ENCODE data around the gene KLHL2. TPM values are rescaled to one million over a fixed set of nuclear protein-coding genes. Genes with fewer than 3 reads are reported as not detected.

Gene KLHL2
- total and polyA plus RNA-seq, 2 of the 13 experiments (the other 11 are each of a cell fraction or from before 2014, with no cell fraction given), result 9.2 to 17.6 TPM

GRCh38 chr4:165369522-165369921 is 162.2 kb downstream of the KLHL2 start (continued):
- TF ChIP-seq ZNF687 (CRISPR knock-in tag; IDR thresholded peaks at IDR 0.05), result no peak
- TF ChIP-seq ZNF12 (CRISPR knock-in tag; IDR thresholded peaks at IDR 0.05), result peak; percentile 90
- TF ChIP-seq SOX5 (CRISPR knock-in tag; IDR thresholded peaks at IDR 0.05; ENCODE audit: borderline replicate concordance), result peak; percentile 93
- TF ChIP-seq SNAPC5 (CRISPR knock-in tag; IDR thresholded peaks at IDR 0.05; ENCODE audit: borderline replicate concordance), result no peak
- peak; percentile 84 for TF ChIP-seq ZNF609 (CRISPR knock-in tag; IDR thresholded peaks at IDR 0.05; ENCODE audit: borderline replicate concordance)
- no peak; the same call in 1 of the 2 replicates for TF ChIP-seq ZFP91 (CRISPR knock-in tag; IDR thresholded peaks at IDR 0.05; ENCODE audit: borderline replicate concordance)
- TF ChIP-seq FOXK1 (CRISPR knock-in tag; IDR thresholded peaks at IDR 0.05; ENCODE audit: borderline replicate concordance, low read depth), result peak; percentile 77; the same call in 1 of the 2 replicates
- no peak for TF ChIP-seq ZNF530 (CRISPR knock-in tag; IDR thresholded peaks at IDR 0.05; ENCODE audit: low read depth)
- TF ChIP-seq ATF5 (CRISPR knock-in tag; IDR thresholded peaks at IDR 0.05; ENCODE audit: low read depth), result no peak
- TF ChIP-seq TFDP1 (CRISPR knock-in tag; IDR thresholded peaks at IDR 0.05; ENCODE audit: borderline replicate concordance), result peak; percentile 27; the same call in 1 of the 2 replicates
- peak; percentile 82 for TF ChIP-seq ZNF747 (CRISPR knock-in tag; IDR thresholded peaks at IDR 0.05; ENCODE audit: borderline replicate concordance)
- TF ChIP-seq SRF (IDR thresholded peaks at IDR 0.05; ENCODE audit: low read depth, low read length), result 0 out of 2 replicates have a peak, but pooled peaks have one; percentile 26
- TF ChIP-seq ZNF703 (CRISPR knock-in tag; IDR thresholded peaks at IDR 0.05; ENCODE audit: borderline replicate concordance), result no peak
- TF ChIP-seq PHF8 (CRISPR knock-in tag; IDR thresholded peaks at IDR 0.05), result no peak; the same call in 1 of the 2 replicates
- peak; percentile 60; the same call in 1 of the 2 replicates for TF ChIP-seq TFAP4 (IDR thresholded peaks at IDR 0.05; ENCODE audit: borderline replicate concordance, low read depth)
